GM23338 (cell line): ENCODE measurements around the gene RELN. TPM values are rescaled to one million over a fixed set of nuclear protein-coding genes. Genes with fewer than 3 reads are reported as not detected.

Experiments used
- ATAC-seq: fragments of 200-7000 bp; cut with Tn5 transposase; 3 replicates; pipeline ENCODE4 v1.9.1; 2020
- DNase-seq: peaks from one replicate; pipeline ENCODE4 v3.0.0-alpha.2; 2015; ENCODE audit warnings: low spot score
- H2AFZ ChIP-seq: fragments of 200-600 bp; sonication (generic); 2 replicates; pipeline ENCODE4 v1.8.0; 2016; ENCODE audit warnings: antibody characterized with exemption, mild to moderate bottlenecking, moderate library complexity
- H3F3A ChIP-seq: fragments of 200-600 bp; sonication (generic); replicated peaks from 2 replicates; pipeline ENCODE4 v1.8.0; 2017; ENCODE audit warnings: antibody characterized with exemption, mixed run types, low read depth
- H3K27ac ChIP-seq: fragments of 200-600 bp; sonication (generic); 2 replicates; pipeline ENCODE4 v1.6.1; 2016; ENCODE audit warnings: low read depth
- H3K27me3 ChIP-seq: fragments of 200-600 bp; sonication (generic); 2 replicates; pipeline ENCODE4 v1.8.0; 2016; ENCODE audit warnings: mild to moderate bottlenecking, mixed run types, moderate library complexity; ENCODE audit not compliant: insufficient read depth
- H3K36me3 ChIP-seq: fragments of 200-600 bp; sonication (generic); 2 replicates; pipeline ENCODE4 v1.8.0; 2016; ENCODE audit warnings: mild to moderate bottlenecking; ENCODE audit not compliant: insufficient read depth
- H3K4me1 ChIP-seq: fragments of 200-600 bp; sonication (generic); 2 replicates; pipeline ENCODE4 v1.8.0; 2016; ENCODE audit warnings: mild to moderate bottlenecking, moderate library complexity; ENCODE audit not compliant: insufficient read depth
- H3K4me2 ChIP-seq: fragments of 200-600 bp; sonication (generic); 2 replicates; pipeline ENCODE4 v1.7.1; 2017; ENCODE audit warnings: mixed run types
- H3K4me3 ChIP-seq: fragments of 200-600 bp; sonication (generic); 2 replicates; pipeline ENCODE4 v1.6.1; 2016; ENCODE audit warnings: mixed run types
- H3K79me2 ChIP-seq: fragments of 200-600 bp; sonication (generic); replicated peaks from 2 replicates; pipeline ENCODE4 v1.8.0; 2017; ENCODE audit warnings: mild to moderate bottlenecking; ENCODE audit not compliant: insufficient read depth
- H3K9me2 ChIP-seq: fragments of 200-600 bp; sonication (generic); 2 replicates; pipeline ENCODE4 v1.8.0; 2017; ENCODE audit not compliant: insufficient read depth
- H4K20me1 ChIP-seq: fragments of 200-600 bp; sonication (generic); replicated peaks from 2 replicates; pipeline ENCODE4 v1.8.0; 2017; ENCODE audit warnings: mild to moderate bottlenecking; ENCODE audit not compliant: insufficient read depth
- H3K27ac Mint-ChIP-seq: 2 replicates; pipeline ENCODE4 v1.8.0; 2020; ENCODE audit warnings: inconsistent platforms, mild to moderate bottlenecking, moderate library complexity, mixed read lengths
- H3K27me3 Mint-ChIP-seq: 3 replicates; pipeline ENCODE4 v1.8.0; 2022; ENCODE audit warnings: low read depth, mild to moderate bottlenecking, moderate library complexity, mixed read lengths, inconsistent platforms; ENCODE audit not compliant: insufficient read depth, poor library complexity
- H3K36me3 Mint-ChIP-seq: 3 replicates; pipeline ENCODE4 v1.8.0; 2021; ENCODE audit warnings: low read depth, mild to moderate bottlenecking, inconsistent platforms, moderate library complexity, mixed read lengths
- H3K4me1 Mint-ChIP-seq: 3 replicates; pipeline ENCODE4 v1.8.0; 2020; ENCODE audit warnings: mild to moderate bottlenecking, inconsistent platforms, mixed read lengths
- H3K4me3 Mint-ChIP-seq: 3 replicates; pipeline ENCODE4 v1.8.0; 2021; ENCODE audit warnings: moderate library complexity, mild to moderate bottlenecking, inconsistent platforms, mixed read lengths
- H3K9me3 Mint-ChIP-seq: 3 replicates; pipeline ENCODE4 v1.8.0; 2020; ENCODE audit warnings: moderate library complexity, mild to moderate bottlenecking, inconsistent platforms, mixed read lengths
- CREB1 ChIP-seq: fragments of 250-450 bp; sonication (Bioruptor Pico); IDR thresholded peaks from 2 replicates; pipeline ENCODE4 v1.5.0; 2020; ENCODE audit warnings: low read depth, mild to moderate bottlenecking, moderate library complexity
- EZH2 ChIP-seq: fragments of 200-600 bp; sonication (generic); IDR thresholded peaks from one replicate; pipeline ENCODE4 v1.8.0; 2017; ENCODE audit warnings: antibody characterized with exemption, mild to moderate bottlenecking, low read depth; ENCODE audit not compliant: unreplicated experiment
- EZH2phosphoT487 ChIP-seq: fragments of 200-600 bp; sonication (generic); IDR thresholded peaks from one replicate; pipeline ENCODE4 v1.8.1; 2018; ENCODE audit warnings: antibody characterized with exemption; ENCODE audit not compliant: unreplicated experiment
- JUNB ChIP-seq: IDR thresholded peaks from one replicate; pipeline ENCODE4 v1.6.1; 2016; ENCODE audit warnings: antibody characterized with exemption; ENCODE audit not compliant: unreplicated experiment
- NANOG ChIP-seq: IDR thresholded peaks from 2 replicates; pipeline ENCODE4 v1.6.1; 2016; ENCODE audit warnings: antibody characterized with exemption, borderline replicate concordance
- POLR2AphosphoS5 ChIP-seq: IDR thresholded peaks from 2 replicates; pipeline ENCODE4 v1.6.1; 2016; ENCODE audit warnings: antibody characterized with exemption, low read depth
- STAT1 ChIP-seq: IDR thresholded peaks from one replicate; pipeline ENCODE4 v1.6.1; 2016; ENCODE audit warnings: antibody characterized with exemption; ENCODE audit not compliant: unreplicated experiment
- ZNF114 ChIP-seq: fragments of 250-450 bp; sonication (Bioruptor Pico); IDR thresholded peaks from 2 replicates; pipeline ENCODE4 v1.5.0; 2020; ENCODE audit warnings: mild to moderate bottlenecking, moderate library complexity
- ZNF331 ChIP-seq: fragments of 250-450 bp; sonication (Bioruptor Pico); IDR thresholded peaks from 2 replicates; pipeline ENCODE4 v1.5.0; 2020; ENCODE audit warnings: low read depth, mild to moderate bottlenecking, moderate library complexity
- polyA plus RNA-seq: library from polyadenylated mRNA; unstranded; fragments of >200 nt; fragmentation: Nextera tagmentation; extraction: Ambion mirVana; gene quantifications from 2 replicates; pipeline ENCODE4 v1.2.1, GENCODE V29; 2016
- total RNA-seq: library from RNA; depleted of rRNA; stranded (reverse); fragments of >200 nt; shearing (Covaris generic); gene quantifications from 2 replicates; pipeline ENCODE4 v1.2.3, GENCODE V29; 2014
- TF ChIP-seq, protein P1 (sequence below), 2 experiments: fragments of 200-600 bp in 1 of 2; sonication (generic) in 1 of 2; conservative IDR thresholded peaks; 2 replicates each; pipeline versions ENCODE4 v1.5.1 to v1.6.1; 2016 to 2017; ENCODE audit warnings: antibody characterized with exemption in 2 of 2, low read depth in 2 of 2, mild to moderate bottlenecking in 2 of 2, moderate library complexity in 1 of 2
- TF ChIP-seq, protein P2 (sequence below): IDR thresholded peaks from 2 replicates; pipeline ENCODE4 v1.6.1; 2016; ENCODE audit warnings: antibody characterized with exemption
- TF ChIP-seq, protein P3 (sequence below): fragments of 250-450 bp; sonication (Bioruptor Pico); IDR thresholded peaks from 2 replicates; pipeline ENCODE4 v1.5.0; 2020; ENCODE audit warnings: mild to moderate bottlenecking, moderate library complexity
- TF ChIP-seq, protein P4 (sequence below): IDR thresholded peaks from one replicate; pipeline ENCODE4 v1.6.1; 2018; ENCODE audit warnings: antibody characterized with exemption; ENCODE audit not compliant: unreplicated experiment

The RELN gene
- total and polyA plus RNA-seq, 2 experiments from 2014 or later, result 0.10 to 0.76 TPM

DNA sequence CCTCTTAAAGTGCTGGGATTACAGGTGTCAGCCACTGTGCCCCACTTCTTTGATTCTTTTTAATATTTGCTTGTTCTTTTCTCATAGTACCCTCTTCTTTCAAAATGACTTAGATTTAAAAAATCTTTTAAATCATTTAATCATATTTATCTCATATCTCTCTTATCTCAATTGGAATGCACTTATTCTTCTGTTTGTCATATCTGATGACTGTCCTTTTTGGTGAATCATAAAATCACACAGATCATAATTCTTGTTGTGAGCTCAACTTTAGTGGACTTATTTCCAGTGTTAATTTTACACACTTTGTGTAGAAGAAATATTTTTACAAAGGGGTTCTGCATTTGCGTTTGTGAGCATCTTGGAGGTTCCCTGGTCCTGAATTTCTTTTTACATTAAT, 323.1 kb downstream of the RELN start:
- Histone ChIP-seq H3K27me3 (no peaks in the 10 kb centered on the region), H3K27ac (no peak overlapping the region), H3K4me2 (no peak overlapping the region), H4K20me1 (no peaks in the 10 kb centered on the region), H3K36me3 (no peaks in the 10 kb centered on the region), H3K4me3 (no peak overlapping the region), H3K9me2 (no peaks in the 10 kb centered on the region; the same call in 1 of the 2 replicates), H3F3A (no peaks in the 10 kb centered on the region), H2AFZ (no peak overlapping the region), H3K4me1 (no peaks in the 10 kb centered on the region), H3K79me2 (no peaks in the 10 kb centered on the region)
- Mint-ChIP-seq H3K36me3 (no peaks in the 10 kb centered on the region), H3K4me1 (no peaks in the 10 kb centered on the region; the same call in 2 of the 3 replicates), H3K27ac (no peak overlapping the region), H3K9me3 (no peaks in the 10 kb centered on the region), H3K27me3 (peaks cover 3% of the 10 kb centered on the region), H3K4me3 (no peak overlapping the region)
- no peak for DNase-seq
- ATAC-seq, result no peak
- TF ChIP-seq EZH2 (no peak), ZNF114 (no peak), JUNB (no peak), EZH2phosphoT487 (no peak), STAT1 (no peak), ZNF331 (CRISPR knock-in tag) (no peak), CREB1 (CRISPR knock-in tag) (no peak), POLR2AphosphoS5 (no peak), NANOG (no peak)
- TF ChIP-seq, protein P1, sequence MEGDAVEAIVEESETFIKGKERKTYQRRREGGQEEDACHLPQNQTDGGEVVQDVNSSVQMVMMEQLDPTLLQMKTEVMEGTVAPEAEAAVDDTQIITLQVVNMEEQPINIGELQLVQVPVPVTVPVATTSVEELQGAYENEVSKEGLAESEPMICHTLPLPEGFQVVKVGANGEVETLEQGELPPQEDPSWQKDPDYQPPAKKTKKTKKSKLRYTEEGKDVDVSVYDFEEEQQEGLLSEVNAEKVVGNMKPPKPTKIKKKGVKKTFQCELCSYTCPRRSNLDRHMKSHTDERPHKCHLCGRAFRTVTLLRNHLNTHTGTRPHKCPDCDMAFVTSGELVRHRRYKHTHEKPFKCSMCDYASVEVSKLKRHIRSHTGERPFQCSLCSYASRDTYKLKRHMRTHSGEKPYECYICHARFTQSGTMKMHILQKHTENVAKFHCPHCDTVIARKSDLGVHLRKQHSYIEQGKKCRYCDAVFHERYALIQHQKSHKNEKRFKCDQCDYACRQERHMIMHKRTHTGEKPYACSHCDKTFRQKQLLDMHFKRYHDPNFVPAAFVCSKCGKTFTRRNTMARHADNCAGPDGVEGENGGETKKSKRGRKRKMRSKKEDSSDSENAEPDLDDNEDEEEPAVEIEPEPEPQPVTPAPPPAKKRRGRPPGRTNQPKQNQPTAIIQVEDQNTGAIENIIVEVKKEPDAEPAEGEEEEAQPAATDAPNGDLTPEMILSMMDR (conservative IDR thresholded peaks at IDR 0.05; ENCODE audit: low read depth in 2 of 2), result no peak
- TF ChIP-seq, protein P2, sequence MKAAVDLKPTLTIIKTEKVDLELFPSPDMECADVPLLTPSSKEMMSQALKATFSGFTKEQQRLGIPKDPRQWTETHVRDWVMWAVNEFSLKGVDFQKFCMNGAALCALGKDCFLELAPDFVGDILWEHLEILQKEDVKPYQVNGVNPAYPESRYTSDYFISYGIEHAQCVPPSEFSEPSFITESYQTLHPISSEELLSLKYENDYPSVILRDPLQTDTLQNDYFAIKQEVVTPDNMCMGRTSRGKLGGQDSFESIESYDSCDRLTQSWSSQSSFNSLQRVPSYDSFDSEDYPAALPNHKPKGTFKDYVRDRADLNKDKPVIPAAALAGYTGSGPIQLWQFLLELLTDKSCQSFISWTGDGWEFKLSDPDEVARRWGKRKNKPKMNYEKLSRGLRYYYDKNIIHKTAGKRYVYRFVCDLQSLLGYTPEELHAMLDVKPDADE, result no peak
- TF ChIP-seq, protein P3, sequence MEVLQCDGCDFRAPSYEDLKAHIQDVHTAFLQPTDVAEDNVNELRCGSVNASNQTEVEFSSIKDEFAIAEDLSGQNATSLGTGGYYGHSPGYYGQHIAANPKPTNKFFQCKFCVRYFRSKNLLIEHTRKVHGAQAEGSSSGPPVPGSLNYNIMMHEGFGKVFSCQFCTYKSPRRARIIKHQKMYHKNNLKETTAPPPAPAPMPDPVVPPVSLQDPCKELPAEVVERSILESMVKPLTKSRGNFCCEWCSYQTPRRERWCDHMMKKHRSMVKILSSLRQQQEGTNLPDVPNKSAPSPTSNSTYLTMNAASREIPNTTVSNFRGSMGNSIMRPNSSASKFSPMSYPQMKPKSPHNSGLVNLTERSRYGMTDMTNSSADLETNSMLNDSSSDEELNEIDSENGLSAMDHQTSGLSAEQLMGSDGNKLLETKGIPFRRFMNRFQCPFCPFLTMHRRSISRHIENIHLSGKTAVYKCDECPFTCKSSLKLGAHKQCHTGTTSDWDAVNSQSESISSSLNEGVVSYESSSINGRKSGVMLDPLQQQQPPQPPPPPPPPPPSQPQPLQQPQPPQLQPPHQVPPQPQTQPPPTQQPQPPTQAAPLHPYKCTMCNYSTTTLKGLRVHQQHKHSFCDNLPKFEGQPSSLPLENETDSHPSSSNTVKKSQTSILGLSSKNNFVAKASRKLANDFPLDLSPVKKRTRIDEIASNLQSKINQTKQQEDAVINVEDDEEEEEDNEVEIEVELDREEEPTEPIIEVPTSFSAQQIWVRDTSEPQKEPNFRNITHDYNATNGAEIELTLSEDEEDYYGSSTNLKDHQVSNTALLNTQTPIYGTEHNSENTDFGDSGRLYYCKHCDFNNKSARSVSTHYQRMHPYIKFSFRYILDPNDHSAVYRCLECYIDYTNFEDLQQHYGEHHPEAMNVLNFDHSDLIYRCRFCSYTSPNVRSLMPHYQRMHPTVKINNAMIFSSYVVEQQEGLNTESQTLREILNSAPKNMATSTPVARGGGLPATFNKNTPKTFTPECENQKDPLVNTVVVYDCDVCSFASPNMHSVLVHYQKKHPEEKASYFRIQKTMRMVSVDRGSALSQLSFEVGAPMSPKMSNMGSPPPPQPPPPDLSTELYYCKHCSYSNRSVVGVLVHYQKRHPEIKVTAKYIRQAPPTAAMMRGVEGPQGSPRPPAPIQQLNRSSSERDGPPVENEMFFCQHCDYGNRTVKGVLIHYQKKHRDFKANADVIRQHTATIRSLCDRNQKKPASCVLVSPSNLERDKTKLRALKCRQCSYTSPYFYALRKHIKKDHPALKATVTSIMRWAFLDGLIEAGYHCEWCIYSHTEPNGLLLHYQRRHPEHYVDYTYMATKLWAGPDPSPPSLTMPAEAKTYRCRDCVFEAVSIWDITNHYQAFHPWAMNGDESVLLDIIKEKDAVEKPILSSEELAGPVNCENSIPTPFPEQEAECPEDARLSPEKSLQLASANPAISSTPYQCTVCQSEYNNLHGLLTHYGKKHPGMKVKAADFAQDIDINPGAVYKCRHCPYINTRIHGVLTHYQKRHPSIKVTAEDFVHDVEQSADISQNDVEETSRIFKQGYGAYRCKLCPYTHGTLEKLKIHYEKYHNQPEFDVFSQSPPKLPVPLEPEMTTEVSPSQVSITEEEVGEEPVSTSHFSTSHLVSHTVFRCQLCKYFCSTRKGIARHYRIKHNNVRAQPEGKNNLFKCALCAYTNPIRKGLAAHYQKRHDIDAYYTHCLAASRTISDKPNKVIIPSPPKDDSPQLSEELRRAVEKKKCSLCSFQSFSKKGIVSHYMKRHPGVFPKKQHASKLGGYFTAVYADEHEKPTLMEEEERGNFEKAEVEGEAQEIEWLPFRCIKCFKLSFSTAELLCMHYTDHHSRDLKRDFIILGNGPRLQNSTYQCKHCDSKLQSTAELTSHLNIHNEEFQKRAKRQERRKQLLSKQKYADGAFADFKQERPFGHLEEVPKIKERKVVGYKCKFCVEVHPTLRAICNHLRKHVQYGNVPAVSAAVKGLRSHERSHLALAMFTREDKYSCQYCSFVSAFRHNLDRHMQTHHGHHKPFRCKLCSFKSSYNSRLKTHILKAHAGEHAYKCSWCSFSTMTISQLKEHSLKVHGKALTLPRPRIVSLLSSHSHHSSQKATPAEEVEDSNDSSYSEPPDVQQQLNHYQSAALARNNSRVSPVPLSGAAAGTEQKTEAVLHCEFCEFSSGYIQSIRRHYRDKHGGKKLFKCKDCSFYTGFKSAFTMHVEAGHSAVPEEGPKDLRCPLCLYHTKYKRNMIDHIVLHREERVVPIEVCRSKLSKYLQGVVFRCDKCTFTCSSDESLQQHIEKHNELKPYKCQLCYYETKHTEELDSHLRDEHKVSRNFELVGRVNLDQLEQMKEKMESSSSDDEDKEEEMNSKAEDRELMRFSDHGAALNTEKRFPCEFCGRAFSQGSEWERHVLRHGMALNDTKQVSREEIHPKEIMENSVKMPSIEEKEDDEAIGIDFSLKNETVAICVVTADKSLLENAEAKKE, result no peak
- TF ChIP-seq, protein P4, sequence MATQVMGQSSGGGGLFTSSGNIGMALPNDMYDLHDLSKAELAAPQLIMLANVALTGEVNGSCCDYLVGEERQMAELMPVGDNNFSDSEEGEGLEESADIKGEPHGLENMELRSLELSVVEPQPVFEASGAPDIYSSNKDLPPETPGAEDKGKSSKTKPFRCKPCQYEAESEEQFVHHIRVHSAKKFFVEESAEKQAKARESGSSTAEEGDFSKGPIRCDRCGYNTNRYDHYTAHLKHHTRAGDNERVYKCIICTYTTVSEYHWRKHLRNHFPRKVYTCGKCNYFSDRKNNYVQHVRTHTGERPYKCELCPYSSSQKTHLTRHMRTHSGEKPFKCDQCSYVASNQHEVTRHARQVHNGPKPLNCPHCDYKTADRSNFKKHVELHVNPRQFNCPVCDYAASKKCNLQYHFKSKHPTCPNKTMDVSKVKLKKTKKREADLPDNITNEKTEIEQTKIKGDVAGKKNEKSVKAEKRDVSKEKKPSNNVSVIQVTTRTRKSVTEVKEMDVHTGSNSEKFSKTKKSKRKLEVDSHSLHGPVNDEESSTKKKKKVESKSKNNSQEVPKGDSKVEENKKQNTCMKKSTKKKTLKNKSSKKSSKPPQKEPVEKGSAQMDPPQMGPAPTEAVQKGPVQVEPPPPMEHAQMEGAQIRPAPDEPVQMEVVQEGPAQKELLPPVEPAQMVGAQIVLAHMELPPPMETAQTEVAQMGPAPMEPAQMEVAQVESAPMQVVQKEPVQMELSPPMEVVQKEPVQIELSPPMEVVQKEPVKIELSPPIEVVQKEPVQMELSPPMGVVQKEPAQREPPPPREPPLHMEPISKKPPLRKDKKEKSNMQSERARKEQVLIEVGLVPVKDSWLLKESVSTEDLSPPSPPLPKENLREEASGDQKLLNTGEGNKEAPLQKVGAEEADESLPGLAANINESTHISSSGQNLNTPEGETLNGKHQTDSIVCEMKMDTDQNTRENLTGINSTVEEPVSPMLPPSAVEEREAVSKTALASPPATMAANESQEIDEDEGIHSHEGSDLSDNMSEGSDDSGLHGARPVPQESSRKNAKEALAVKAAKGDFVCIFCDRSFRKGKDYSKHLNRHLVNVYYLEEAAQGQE, result no peak
